CD4-positive, alpha-beta T cell (primary cell): ENCODE data around the gene MAPK4. TPM values are rescaled to one million over a fixed set of nuclear protein-coding genes. Genes with fewer than 3 reads are reported as not detected.

Experiments
- ATAC-seq: fragments of 200-7000 bp; cut with Tn5 transposase; one replicate; pipeline ENCODE4 v1.10.0; 2022; ENCODE audit warnings: mild to moderate bottlenecking; ENCODE audit not compliant: poor library complexity
- CTCF ChIA-PET: fragments of 350-600 bp; sonication (Branson Sonifier 250); formaldehyde crosslinking; loops from one replicate; lab custom pipeline; 2021; ENCODE audit warnings: antibody characterized with exemption, inconsistent platforms; lab: Charles Lee
- POLR2A ChIA-PET: fragments of 350-600 bp; sonication (Branson Sonifier 250); formaldehyde crosslinking; loops from one replicate; lab custom pipeline; 2021; ENCODE audit warnings: antibody characterized with exemption, inconsistent platforms; lab: Charles Lee
- DNase-seq, 14 experiments: peaks; one replicate each; pipeline ENCODE4 v3.0.0-alpha.2; 2013 to 2020; ENCODE audit warnings: mixed read lengths in 2 of 14
- H3K27ac ChIP-seq, 2 donors: one replicate each; pipeline versions ENCODE4 v1.5.1 to v1.7.0; 2013; ENCODE audit warnings: low read length in 2 of 2, low read depth in 1 of 2, mild to moderate bottlenecking in 1 of 2
- H3K27me3 ChIP-seq, 2 experiments: 1 replicate in 1 of 2; 2 replicates in 1 of 2; pipeline versions ENCODE4 v1.6.1 to v1.7.0; 2013; ENCODE audit warnings: low read length in 2 of 2, control low read depth in 1 of 2, mild to moderate bottlenecking in 1 of 2, moderate library complexity in 1 of 2; ENCODE audit not compliant: insufficient read depth in 2 of 2, control insufficient read depth in 1 of 2
- H3K36me3 ChIP-seq: one replicate; pipeline ENCODE4 v1.6.1; 2013; ENCODE audit warnings: low read length, control low read depth; ENCODE audit not compliant: insufficient read depth
- H3K4me1 ChIP-seq: one replicate; pipeline ENCODE4 v1.6.1; 2013; ENCODE audit warnings: low read length, control low read depth; ENCODE audit not compliant: insufficient read depth
- H3K4me3 ChIP-seq: one replicate; pipeline ENCODE4 v1.5.1; 2013; ENCODE audit warnings: mild to moderate bottlenecking, low read length, moderate library complexity
- H3K9me3 ChIP-seq, 2 experiments: 1 replicate in 1 of 2; 2 replicates in 1 of 2; pipeline versions ENCODE4 v1.6.1 to v1.7.0; 2013; ENCODE audit warnings: low read length in 2 of 2, mild to moderate bottlenecking in 2 of 2, control low read depth in 1 of 2, moderate library complexity in 1 of 2; ENCODE audit not compliant: control insufficient read depth in 1 of 2, insufficient read depth in 1 of 2
- H3K27ac Mint-ChIP-seq: one replicate; pipeline ENCODE4 v1.8.0; 2020; ENCODE audit warnings: mixed read lengths
- H3K27me3 Mint-ChIP-seq: one replicate; pipeline ENCODE4 v1.8.0; 2021; ENCODE audit warnings: mixed read lengths
- H3K36me3 Mint-ChIP-seq: one replicate; pipeline ENCODE4 v1.8.0; 2021; ENCODE audit warnings: low read depth, mixed read lengths
- H3K4me1 Mint-ChIP-seq: one replicate; pipeline ENCODE4 v1.8.0; 2021; ENCODE audit warnings: low read depth, mixed read lengths
- H3K4me3 Mint-ChIP-seq: one replicate; pipeline ENCODE4 v1.8.0; 2020; ENCODE audit warnings: mild to moderate bottlenecking, mixed read lengths
- H3K9me3 Mint-ChIP-seq: one replicate; pipeline ENCODE4 v1.8.0; 2020; ENCODE audit warnings: mixed read lengths
- intact Hi-C, 2 experiments: fragments of 100-400 bp; cut with DNase I in 1 of 2; cut with micrococcal nuclease in 1 of 2; formaldehyde crosslinking; loops; one replicate each; pipeline versions ENCODE4 v1.15.1 to v1.9.0; 2023 to 2025; cut with DNase I, micrococcal nuclease
- total RNA-seq, 174 experiments: library from RNA in 2 of 174; stranded (reverse) in 2 of 174; gene quantifications; one replicate each; pipeline ENCODE4 v1.2.3 and lab custom pipeline; 2021 to 2026
- TF ChIP-seq, protein P1 (sequence below): fragments of 200-600 bp; IDR thresholded peaks from one replicate; pipeline ENCODE4 v1.8.0; 2022; ENCODE audit warnings: antibody characterized with exemption, mild to moderate bottlenecking

MAPK4 gene
- total RNA-seq, 2 experiments from 2014 or later: not detected

DNA sequence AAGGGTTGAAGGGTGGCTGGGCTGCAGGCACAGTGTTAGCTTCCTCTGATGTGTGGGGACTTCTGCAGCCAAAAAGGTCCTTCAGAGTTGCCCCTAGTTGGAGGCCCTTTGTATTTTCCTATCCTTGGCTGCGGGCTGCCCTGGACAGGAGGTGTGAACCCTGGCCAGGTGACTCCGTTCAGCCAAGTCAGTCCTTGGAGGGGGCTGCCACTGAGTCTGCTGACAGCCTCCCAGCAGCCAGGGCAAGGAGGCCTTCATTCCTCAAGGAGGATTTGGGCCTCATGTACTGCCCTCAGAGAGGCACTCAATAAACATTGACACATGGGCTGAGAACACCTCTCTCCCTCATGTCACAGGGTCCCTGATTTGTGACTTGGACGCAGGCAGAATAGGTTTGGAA, 62.4 kb downstream of the MAPK4 start:
- TF ChIP-seq, protein P1, sequence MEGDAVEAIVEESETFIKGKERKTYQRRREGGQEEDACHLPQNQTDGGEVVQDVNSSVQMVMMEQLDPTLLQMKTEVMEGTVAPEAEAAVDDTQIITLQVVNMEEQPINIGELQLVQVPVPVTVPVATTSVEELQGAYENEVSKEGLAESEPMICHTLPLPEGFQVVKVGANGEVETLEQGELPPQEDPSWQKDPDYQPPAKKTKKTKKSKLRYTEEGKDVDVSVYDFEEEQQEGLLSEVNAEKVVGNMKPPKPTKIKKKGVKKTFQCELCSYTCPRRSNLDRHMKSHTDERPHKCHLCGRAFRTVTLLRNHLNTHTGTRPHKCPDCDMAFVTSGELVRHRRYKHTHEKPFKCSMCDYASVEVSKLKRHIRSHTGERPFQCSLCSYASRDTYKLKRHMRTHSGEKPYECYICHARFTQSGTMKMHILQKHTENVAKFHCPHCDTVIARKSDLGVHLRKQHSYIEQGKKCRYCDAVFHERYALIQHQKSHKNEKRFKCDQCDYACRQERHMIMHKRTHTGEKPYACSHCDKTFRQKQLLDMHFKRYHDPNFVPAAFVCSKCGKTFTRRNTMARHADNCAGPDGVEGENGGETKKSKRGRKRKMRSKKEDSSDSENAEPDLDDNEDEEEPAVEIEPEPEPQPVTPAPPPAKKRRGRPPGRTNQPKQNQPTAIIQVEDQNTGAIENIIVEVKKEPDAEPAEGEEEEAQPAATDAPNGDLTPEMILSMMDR: no peak
- ChIA-PET CTCF (no interaction called here), POLR2A (no interaction called here)
- Mint-ChIP-seq H3K27me3 (peaks cover 14% of the 10 kb centered on the region), H3K4me1 (no peaks in the 10 kb centered on the region), H3K27ac (no peak overlapping the region), H3K36me3 (no peaks in the 10 kb centered on the region), H3K9me3 (no peaks in the 10 kb centered on the region), H3K4me3 (no peak overlapping the region)
- ATAC-seq (no peak), DNase-seq (no peak)
- no peaks in the 10 kb centered on the region for H3K9me3 ChIP-seq
- H3K4me3 ChIP-seq: no peak overlapping the region
- no peak overlapping the region for H3K27ac ChIP-seq
- intact Hi-C loops: no loop called here
- no peaks in the 10 kb centered on the region for H3K4me1 ChIP-seq
- no peaks in the 10 kb centered on the region for H3K36me3 ChIP-seq
- no peaks in the 10 kb centered on the region for H3K27me3 ChIP-seq

DNA sequence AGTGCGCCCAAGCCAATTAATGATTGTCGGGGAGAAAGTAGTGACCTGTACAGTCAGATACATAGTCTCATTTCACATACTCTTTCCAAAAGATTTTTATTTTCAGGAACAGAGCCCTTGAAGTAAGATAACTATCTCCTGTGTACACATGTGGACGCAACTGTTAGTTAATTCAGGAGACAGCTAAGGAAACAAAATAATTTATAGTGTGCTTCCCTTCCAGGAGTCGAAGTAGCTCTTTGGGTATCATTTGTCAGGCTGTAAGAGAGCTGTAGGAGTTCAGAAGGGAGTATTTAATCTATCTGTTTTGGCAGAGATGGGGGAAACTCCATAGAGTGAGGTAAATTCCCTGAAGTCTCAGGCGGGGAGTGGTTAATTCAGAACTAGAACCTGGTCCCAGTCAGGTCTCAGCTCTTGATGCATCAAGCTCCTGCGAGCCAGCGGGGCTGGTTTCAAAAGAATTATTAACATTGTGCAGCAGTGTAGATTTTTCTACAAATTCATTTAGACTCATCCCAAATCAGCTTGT, 63.0 kb downstream of the MAPK4 start:
- no peaks in the 10 kb centered on the region for H3K36me3 Mint-ChIP-seq
- TF ChIP-seq, protein P1: no peak
- ATAC-seq: no peak
- Histone ChIP-seq H3K9me3 (no peaks in the 10 kb centered on the region), H3K4me3 (no peak overlapping the region), H3K27me3 (no peaks in the 10 kb centered on the region), H3K27ac (no peak overlapping the region), H3K36me3 (no peaks in the 10 kb centered on the region), H3K4me1 (no peaks in the 10 kb centered on the region)
- no peak overlapping the region for H3K27ac Mint-ChIP-seq
- POLR2A ChIA-PET: no interaction called here
- no peak overlapping the region for H3K4me3 Mint-ChIP-seq
- no peaks in the 10 kb centered on the region for H3K4me1 Mint-ChIP-seq
- peaks cover 14% of the 10 kb centered on the region for H3K27me3 Mint-ChIP-seq
- DNase-seq: no peak
- no peaks in the 10 kb centered on the region for H3K9me3 Mint-ChIP-seq
- CTCF ChIA-PET: no interaction called here
- intact Hi-C loops: no loop called here

DNA sequence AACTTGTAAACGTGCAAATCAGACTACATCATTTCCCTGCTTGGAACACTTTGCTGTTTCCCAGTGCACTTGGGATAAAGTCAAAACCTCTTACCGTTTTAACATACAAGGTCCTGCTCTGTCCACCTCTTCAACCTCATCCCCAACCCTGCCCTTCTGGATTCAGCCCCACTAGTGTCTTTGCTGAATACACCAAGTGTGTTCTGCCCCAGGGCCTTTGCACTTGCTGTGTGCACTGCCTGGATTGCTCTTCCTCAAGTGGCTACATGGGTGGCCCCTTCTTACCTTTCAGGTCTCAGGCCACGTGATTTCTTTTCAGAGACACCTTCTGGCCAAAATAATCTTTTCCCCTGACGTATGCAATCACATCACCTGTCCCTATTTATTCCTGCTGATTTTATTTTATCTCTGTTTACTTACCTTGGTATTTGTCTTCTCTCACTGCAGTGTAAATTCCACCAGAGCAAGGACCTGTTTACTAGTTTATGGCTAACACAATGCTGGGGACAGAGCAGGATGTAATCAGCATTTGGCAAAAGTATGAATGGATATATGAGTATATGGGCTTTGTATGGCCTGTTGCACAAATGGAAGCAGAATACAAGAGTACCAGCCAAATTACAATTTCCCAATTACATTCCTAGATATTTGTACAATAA, 63.9 kb downstream of the MAPK4 start:
- H3K4me3 Mint-ChIP-seq: no peak overlapping the region

More for the DNA sequence above, 63.9 kb downstream of the MAPK4 start:
- Histone ChIP-seq H3K4me3 (no peak overlapping the region), H3K4me1 (no peaks in the 10 kb centered on the region), H3K36me3 (no peaks in the 10 kb centered on the region), H3K27me3 (no peaks in the 10 kb centered on the region), H3K27ac (no peak overlapping the region), H3K9me3 (no peaks in the 10 kb centered on the region)
- DNase-seq: no peak
- ChIA-PET CTCF (no interaction called here), POLR2A (no interaction called here)
- Mint-ChIP-seq H3K9me3 (no peaks in the 10 kb centered on the region), H3K27ac (no peak overlapping the region), H3K27me3 (peaks cover 14% of the 10 kb centered on the region), H3K36me3 (no peaks in the 10 kb centered on the region), H3K4me1 (no peaks in the 10 kb centered on the region)
- no peak for ATAC-seq
- TF ChIP-seq, protein P1: no peak
- intact Hi-C loops: no loop called here
